Left ventricle myocardium superior (tissue), 1 donor: ENCODE results near the gene SUCO. TPM values are rescaled to one million over a fixed set of nuclear protein-coding genes. Genes with fewer than 3 reads are reported as not detected.
A peak's percentile ranks its signal among the peaks of the same experiment; 100 is the strongest.
"Not testable (repeated sequence)": the region's sequence is repeated elsewhere in the genome, so short reads cannot be mapped to it uniquely, and the experiment has no call there.

Experiments
- ATAC-seq: fragments of 200-7000 bp; cut with Tn5 transposase; one replicate; pipeline ENCODE4 v1.9.1; 2020; ENCODE audit warnings: mild to moderate bottlenecking, moderate library complexity
- DNase-seq: peaks from one replicate; pipeline ENCODE4 v3.0.0-alpha.2; 2020
- intact Hi-C: fragments of 100-400 bp; cut with micrococcal nuclease; formaldehyde crosslinking; loops from one replicate; pipeline ENCODE4 v1.11.0; 2022
- total RNA-seq: library from RNA; stranded (reverse); fragmentation: NEBNext Ultra II Directional; extraction: Animal tissue kit (Norgen Biotek cat#: 25700); gene quantifications from one replicate; pipeline ENCODE4 v1.2.1, GENCODE V29; 2021
- donor health status: DM: no; HTN: yes; CAD: no; lungs with severe emphysema.

Gene SUCO
- total RNA-seq, 1 donor from 2014 or later = 19.1 TPM

- intact Hi-C loops, DNase-seq, ATAC-seq: not testable (repeated sequence)
These were observed 62.1 kb downstream of the SUCO start for GRCh38 chr1:172595066-172595465.

- ATAC-seq, DNase-seq, intact Hi-C loops: not testable (repeated sequence)
These were observed 63.8 kb downstream of the SUCO start for GRCh38 chr1:172596782-172597181.

- intact Hi-C loops = no loop called here
- DNase-seq = no peak
- no peak for ATAC-seq
These were observed 67.0 kb downstream of the SUCO start for GRCh38 chr1:172599912-172600311.

GRCh38 chr1:172600615-172601014 lies 67.7 kb downstream of the SUCO start:
- DNase-seq (no peak), ATAC-seq (no peak)
- intact Hi-C loops = no loop called here

- DNase-seq = no peak
These were observed 68.2 kb downstream of the SUCO start for GRCh38 chr1:172601046-172601630.

GRCh38 chr1:172602706-172603105 lies 69.8 kb downstream of the SUCO start:
- no peak for DNase-seq
- intact Hi-C loops = no loop called here
- ATAC-seq = no peak

More at GRCh38 chr1:172601046-172601630, 68.2 kb downstream of the SUCO start:
- intact Hi-C loops = no loop called here
- ATAC-seq = no peak

GRCh38 chr1:172603816-172604215 lies 70.9 kb downstream of the SUCO start:
- ATAC-seq (no peak), DNase-seq (no peak)
- intact Hi-C loops = no loop called here

GRCh38 chr1:172605641-172606040 lies 72.7 kb downstream of the SUCO start:
- DNase-seq (no peak), ATAC-seq (no peak)
- intact Hi-C loops = loop anchor here (5.0 kb wide), 1 partner anchor 117 kb away; no protein-coding TSS in a partner anchor

- ATAC-seq = no peak
- intact Hi-C loops = loop anchor here (5.0 kb wide), 1 partner anchor 115 kb away; no protein-coding TSS in a partner anchor
- DNase-seq = no peak
These were observed 74.2 kb downstream of the SUCO start for GRCh38 chr1:172607145-172607544.

- DNase-seq (no peak), ATAC-seq (no peak)
- intact Hi-C loops = loop anchor here (5.0 kb wide), 1 partner anchor 114 kb away; no protein-coding TSS in a partner anchor
These were observed 75.2 kb downstream of the SUCO start for GRCh38 chr1:172608098-172608601.

- ATAC-seq (peak; percentile 52), DNase-seq (no peak)
- intact Hi-C loops = loop anchor here (5.0 kb wide), 1 partner anchor 113 kb away; no protein-coding TSS in a partner anchor
These were observed 76.6 kb downstream of the SUCO start for GRCh38 chr1:172609528-172609927.

- intact Hi-C loops = no loop called here
- DNase-seq (no peak), ATAC-seq (no peak)
These were observed 79.5 kb downstream of the SUCO start for GRCh38 chr1:172612478-172612877.

- ATAC-seq = no peak
- DNase-seq = no peak
- intact Hi-C loops = no loop called here
These were observed 80.3 kb downstream of the SUCO start for GRCh38 chr1:172613294-172613693.

- ATAC-seq = no peak
- DNase-seq = no peak
- intact Hi-C loops = no loop called here
These were observed 83.2 kb downstream of the SUCO start for GRCh38 chr1:172616195-172616594.

GRCh38 chr1:172616636-172617035 lies 83.7 kb downstream of the SUCO start:
- ATAC-seq (no peak), DNase-seq (no peak)
- intact Hi-C loops = no loop called here

- ATAC-seq, DNase-seq, intact Hi-C loops: not testable (repeated sequence)
These were observed 87.7 kb downstream of the SUCO start for GRCh38 chr1:172620603-172621002.

GRCh38 chr1:172622541-172622940 lies 89.6 kb downstream of the SUCO start:
- ATAC-seq (no peak), DNase-seq (no peak)
- intact Hi-C loops = no loop called here

- ATAC-seq = no peak
- DNase-seq = no peak
- intact Hi-C loops = no loop called here
These were observed 90.8 kb downstream of the SUCO start for GRCh38 chr1:172623748-172624147.

- DNase-seq (no peak), ATAC-seq (no peak)
- intact Hi-C loops = no loop called here
These were observed 93.9 kb downstream of the SUCO start for GRCh38 chr1:172626845-172627244.

- DNase-seq (no peak), ATAC-seq (no peak)
- intact Hi-C loops = no loop called here
These were observed 94.8 kb downstream of the SUCO start for GRCh38 chr1:172627702-172628101.

GRCh38 chr1:172628401-172628800 lies 95.5 kb downstream of the SUCO start:
- ATAC-seq (no peak), DNase-seq (no peak)
- intact Hi-C loops = no loop called here
